AG04449 (cell line): ENCODE measurements around the gene UBE2D3.

Experiments used
- CTCF ChIA-PET: fragments of 350-600 bp; formaldehyde crosslinking; extraction: SDS; loops from one replicate; lab custom pipeline; 2021; ENCODE audit warnings: antibody characterized with exemption; lab: Yijun Ruan, JAX
- POLR2A ChIA-PET: fragments of 400-600, 350-600 bp; formaldehyde crosslinking; extraction: SDS; loops from one replicate; lab custom pipeline; 2020; ENCODE audit warnings: antibody characterized with exemption, inconsistent platforms; lab: Yijun Ruan, JAX
- DNase-seq: peaks from one replicate; pipeline ENCODE4 v3.0.0-alpha.2; 2010; ENCODE audit warnings: low read depth, low spot score
- H3K4me3 ChIP-seq: 2 replicates; pipeline ENCODE4 v1.5.1; 2011; ENCODE audit warnings: low read depth, mild to moderate bottlenecking, control low read depth, low read length
- CTCF ChIP-seq: IDR thresholded peaks from one replicate; pipeline ENCODE4 v1.5.1; 2011; ENCODE audit warnings: mild to moderate bottlenecking, moderate library complexity, low read length, control low read depth, inconsistent platforms; ENCODE audit not compliant: insufficient read depth; ENCODE audit errors: missing control alignments

The UBE2D3 gene

GRCh38 chr4:102759831-102760644 is 67.3 kb downstream of the UBE2D3 start:
- no peak for DNase-seq
- POLR2A ChIA-PET = interaction anchor here (0.9 to 1.5 kb wide), 5 partner anchors 23 to 140 kb away, joined by 3 to 11 read pairs (median 6); partner anchors contain the start of genes CISD2 and UBE2D3
- peak overlapping the region; percentile 94 for H3K4me3 ChIP-seq
- no peak for TF ChIP-seq CTCF
- CTCF ChIA-PET = interaction anchor here (0.8 to 1.5 kb wide), 6 partner anchors 8 to 252 kb away, joined by 3 to 7 read pairs (median 3); no protein-coding TSS in a partner anchor

DNA sequence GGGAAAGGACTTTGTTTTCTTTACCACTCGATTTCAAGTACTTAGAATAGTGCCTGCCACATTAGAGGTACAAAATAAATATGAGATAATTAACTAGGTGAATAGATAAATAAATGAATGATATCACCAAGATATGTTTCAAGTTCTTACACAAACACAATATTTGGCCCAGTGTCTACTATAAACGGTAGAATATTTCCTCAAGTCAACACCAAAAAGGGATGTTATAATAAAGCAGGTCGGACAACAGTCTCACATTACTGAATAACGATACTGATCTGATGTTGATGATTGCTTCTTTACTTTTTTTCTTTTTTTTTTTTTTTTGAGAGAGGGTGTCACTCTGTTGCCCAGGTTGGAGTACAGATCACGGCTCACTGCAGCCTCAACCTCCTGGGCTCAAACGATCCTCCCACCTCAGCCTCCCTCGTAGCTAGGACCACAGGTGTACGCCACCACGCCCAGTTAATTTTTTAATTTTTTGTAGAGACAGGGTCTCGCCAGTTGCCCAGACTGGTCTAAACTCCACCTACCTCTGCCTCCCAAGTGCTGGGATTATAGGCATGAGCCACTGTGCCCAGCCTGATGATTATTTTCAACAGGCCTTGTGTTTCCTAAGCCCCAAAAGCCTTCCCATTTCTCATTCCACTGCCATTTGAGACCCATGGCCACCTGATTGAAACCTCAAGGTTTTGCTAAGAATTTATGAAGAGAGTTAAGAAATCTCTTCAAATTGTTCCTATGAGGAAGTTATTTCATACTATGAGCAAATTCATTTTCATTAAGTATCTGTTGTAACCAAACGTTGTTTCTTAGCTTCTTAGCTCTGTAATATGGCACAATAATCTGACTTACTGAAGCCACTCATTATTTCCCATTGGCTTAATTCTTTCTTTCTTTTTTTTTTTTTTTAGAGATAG is 68.8 kb downstream of the UBE2D3 start:
- DNase-seq = no peak
- no peak overlapping the region for H3K4me3 ChIP-seq
- ChIA-PET CTCF (interaction anchor here (0.9 to 1.3 kb wide), 2 partner anchors 10 to 11 kb away, joined by 3 read pairs; no protein-coding TSS in a partner anchor), POLR2A (no interaction called here)
- no peak for TF ChIP-seq CTCF

- no peak for TF ChIP-seq CTCF
- CTCF ChIA-PET = interaction anchor here (0.6 to 1.3 kb wide), 3 partner anchors 10 to 372 kb away, joined by 3 read pairs; no protein-coding TSS in a partner anchor
- no peak for DNase-seq
- no peak overlapping the region for H3K4me3 ChIP-seq
- POLR2A ChIA-PET = no interaction called here
These were observed 69.7 kb downstream of the UBE2D3 start for GRCh38 chr4:102757681-102758080.

DNA sequence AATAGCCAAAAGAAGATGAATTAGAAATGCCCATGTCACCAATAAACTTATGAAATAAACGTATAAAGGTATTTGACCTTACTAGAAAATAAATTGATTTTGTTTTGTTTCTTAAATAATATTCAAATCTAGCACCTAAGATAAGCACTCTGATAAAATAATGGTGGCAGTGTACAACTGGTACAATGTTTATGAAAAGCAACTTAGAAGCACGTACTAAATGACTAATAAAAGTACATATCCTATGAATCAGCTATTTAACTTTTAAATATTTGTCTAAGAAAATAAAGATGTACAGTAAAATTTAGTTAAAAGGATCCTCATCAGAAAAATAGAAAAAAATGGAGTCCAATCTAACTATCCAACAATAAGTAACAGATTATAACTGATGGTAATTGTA is 73.3 kb downstream of the UBE2D3 start:
- no peak for TF ChIP-seq CTCF
- DNase-seq = no peak
- POLR2A ChIA-PET = no interaction called here
- H3K4me3 ChIP-seq = no peak overlapping the region
- CTCF ChIA-PET = no interaction called here

GRCh38 chr4:102751941-102752340 is 75.4 kb downstream of the UBE2D3 start:
- ChIA-PET CTCF (interaction anchor here (1.1 kb wide), 1 partner anchor 9 kb away, joined by 3 read pairs; the partner anchor contains the start of gene MANBA), POLR2A (no interaction called here)
- no peak for DNase-seq
- no peak overlapping the region for H3K4me3 ChIP-seq
- no peak for TF ChIP-seq CTCF
